GM23338 (cell line): ENCODE measurements around the gene TRIM73. TPM values are rescaled to one million over a fixed set of nuclear protein-coding genes. Genes with fewer than 3 reads are reported as not detected.
"Not testable (repeated sequence)": the region's sequence is repeated elsewhere in the genome, so short reads cannot be mapped to it uniquely, and the experiment has no call there.

Source experiments
- ATAC-seq: fragments of 200-7000 bp; cut with Tn5 transposase; 3 replicates; pipeline ENCODE4 v1.9.1; 2020
- DNase-seq: peaks from one replicate; pipeline ENCODE4 v3.0.0-alpha.2; 2015; ENCODE audit warnings: low spot score
- H2AFZ ChIP-seq: fragments of 200-600 bp; sonication (generic); 2 replicates; pipeline ENCODE4 v1.8.0; 2016; ENCODE audit warnings: antibody characterized with exemption, mild to moderate bottlenecking, moderate library complexity
- H3F3A ChIP-seq: fragments of 200-600 bp; sonication (generic); replicated peaks from 2 replicates; pipeline ENCODE4 v1.8.0; 2017; ENCODE audit warnings: antibody characterized with exemption, mixed run types, low read depth
- H3K27ac ChIP-seq: fragments of 200-600 bp; sonication (generic); 2 replicates; pipeline ENCODE4 v1.6.1; 2016; ENCODE audit warnings: low read depth
- H3K27me3 ChIP-seq: fragments of 200-600 bp; sonication (generic); 2 replicates; pipeline ENCODE4 v1.8.0; 2016; ENCODE audit warnings: mild to moderate bottlenecking, mixed run types, moderate library complexity; ENCODE audit not compliant: insufficient read depth
- H3K36me3 ChIP-seq: fragments of 200-600 bp; sonication (generic); 2 replicates; pipeline ENCODE4 v1.8.0; 2016; ENCODE audit warnings: mild to moderate bottlenecking; ENCODE audit not compliant: insufficient read depth
- H3K4me1 ChIP-seq: fragments of 200-600 bp; sonication (generic); 2 replicates; pipeline ENCODE4 v1.8.0; 2016; ENCODE audit warnings: mild to moderate bottlenecking, moderate library complexity; ENCODE audit not compliant: insufficient read depth
- H3K4me2 ChIP-seq: fragments of 200-600 bp; sonication (generic); 2 replicates; pipeline ENCODE4 v1.7.1; 2017; ENCODE audit warnings: mixed run types
- H3K4me3 ChIP-seq: fragments of 200-600 bp; sonication (generic); 2 replicates; pipeline ENCODE4 v1.6.1; 2016; ENCODE audit warnings: mixed run types
- H3K79me2 ChIP-seq: fragments of 200-600 bp; sonication (generic); replicated peaks from 2 replicates; pipeline ENCODE4 v1.8.0; 2017; ENCODE audit warnings: mild to moderate bottlenecking; ENCODE audit not compliant: insufficient read depth
- H3K9me2 ChIP-seq: fragments of 200-600 bp; sonication (generic); 2 replicates; pipeline ENCODE4 v1.8.0; 2017; ENCODE audit not compliant: insufficient read depth
- H4K20me1 ChIP-seq: fragments of 200-600 bp; sonication (generic); replicated peaks from 2 replicates; pipeline ENCODE4 v1.8.0; 2017; ENCODE audit warnings: mild to moderate bottlenecking; ENCODE audit not compliant: insufficient read depth
- H3K27ac Mint-ChIP-seq: 2 replicates; pipeline ENCODE4 v1.8.0; 2020; ENCODE audit warnings: inconsistent platforms, mild to moderate bottlenecking, moderate library complexity, mixed read lengths
- H3K27me3 Mint-ChIP-seq: 3 replicates; pipeline ENCODE4 v1.8.0; 2022; ENCODE audit warnings: low read depth, mild to moderate bottlenecking, moderate library complexity, mixed read lengths, inconsistent platforms; ENCODE audit not compliant: insufficient read depth, poor library complexity
- H3K36me3 Mint-ChIP-seq: 3 replicates; pipeline ENCODE4 v1.8.0; 2021; ENCODE audit warnings: low read depth, mild to moderate bottlenecking, inconsistent platforms, moderate library complexity, mixed read lengths
- H3K4me1 Mint-ChIP-seq: 3 replicates; pipeline ENCODE4 v1.8.0; 2020; ENCODE audit warnings: mild to moderate bottlenecking, inconsistent platforms, mixed read lengths
- H3K4me3 Mint-ChIP-seq: 3 replicates; pipeline ENCODE4 v1.8.0; 2021; ENCODE audit warnings: moderate library complexity, mild to moderate bottlenecking, inconsistent platforms, mixed read lengths
- H3K9me3 Mint-ChIP-seq: 3 replicates; pipeline ENCODE4 v1.8.0; 2020; ENCODE audit warnings: moderate library complexity, mild to moderate bottlenecking, inconsistent platforms, mixed read lengths
- polyA plus RNA-seq: library from polyadenylated mRNA; unstranded; fragments of >200 nt; fragmentation: Nextera tagmentation; extraction: Ambion mirVana; gene quantifications from 2 replicates; pipeline ENCODE4 v1.2.1, GENCODE V29; 2016
- total RNA-seq: library from RNA; depleted of rRNA; stranded (reverse); fragments of >200 nt; shearing (Covaris generic); gene quantifications from 2 replicates; pipeline ENCODE4 v1.2.3, GENCODE V29; 2014
- TF ChIP-seq, protein P1 (sequence below), 2 experiments: fragments of 200-600 bp in 1 of 2; sonication (generic) in 1 of 2; conservative IDR thresholded peaks; 2 replicates each; pipeline versions ENCODE4 v1.5.1 to v1.6.1; 2016 to 2017; ENCODE audit warnings: antibody characterized with exemption in 2 of 2, low read depth in 2 of 2, mild to moderate bottlenecking in 2 of 2, moderate library complexity in 1 of 2

TRIM73 gene
- total and polyA plus RNA-seq, 2 experiments from 2014 or later, result 0.31 to 1.2 TPM

DNA sequence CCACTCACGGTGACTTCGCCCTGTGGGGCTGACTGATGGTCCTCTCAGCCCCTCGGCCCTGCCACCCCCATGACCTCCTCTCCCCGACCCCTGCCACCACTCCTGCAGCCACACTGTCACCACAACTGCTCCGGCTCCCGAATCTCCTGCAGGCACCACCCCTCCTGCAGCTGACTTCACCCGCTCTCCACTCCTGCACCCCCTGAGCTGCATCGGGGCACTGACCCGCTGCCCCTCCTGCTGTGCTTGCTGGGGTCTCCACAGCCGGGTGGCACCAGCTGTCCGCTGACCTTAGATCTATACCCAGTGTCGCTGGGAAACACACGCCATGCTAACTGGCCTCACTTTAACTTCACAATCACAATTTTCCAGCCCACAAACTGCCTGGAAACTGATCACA, 24.7 kb downstream of the TRIM73 start:
- H3K27me3 Mint-ChIP-seq, H3K79me2 ChIP-seq, H3K9me3 Mint-ChIP-seq, H3K4me3 ChIP-seq, H3F3A ChIP-seq, H3K4me2 ChIP-seq, H3K27me3 ChIP-seq, H3K4me3 Mint-ChIP-seq, H2AFZ ChIP-seq, H3K27ac ChIP-seq, H3K9me2 ChIP-seq, H4K20me1 ChIP-seq, H3K4me1 Mint-ChIP-seq, H3K4me1 ChIP-seq, H3K36me3 ChIP-seq, DNase-seq, H3K27ac Mint-ChIP-seq, ATAC-seq: not testable (repeated sequence)
- H3K36me3 Mint-ChIP-seq, result peaks cover 39% of the 10 kb centered on the region

- not testable (repeated sequence) for DNase-seq
These were observed 26.6 kb downstream of the TRIM73 start for GRCh38 chr7:75421798-75422710.

GRCh38 chr7:75423481-75423880, 28.1 kb downstream of the TRIM73 start:
- peaks cover 30% of the 10 kb centered on the region for H3K36me3 Mint-ChIP-seq
- not testable (repeated sequence) for H3F3A ChIP-seq, H3K27me3 ChIP-seq, H3K27me3 Mint-ChIP-seq, H3K27ac Mint-ChIP-seq, H3K4me1 Mint-ChIP-seq, H3K4me1 ChIP-seq, H3K79me2 ChIP-seq, ATAC-seq, H3K27ac ChIP-seq, H3K4me2 ChIP-seq, H3K36me3 ChIP-seq, DNase-seq, H3K9me2 ChIP-seq, H4K20me1 ChIP-seq, H3K9me3 Mint-ChIP-seq, H3K4me3 Mint-ChIP-seq, H2AFZ ChIP-seq, H3K4me3 ChIP-seq

More at GRCh38 chr7:75421798-75422710, 26.6 kb downstream of the TRIM73 start:
- H3K27me3 Mint-ChIP-seq, H3F3A ChIP-seq, H3K4me1 ChIP-seq, H3K36me3 ChIP-seq, H3K27ac ChIP-seq, H3K9me2 ChIP-seq, H3K27me3 ChIP-seq, H3K9me3 Mint-ChIP-seq, H4K20me1 ChIP-seq, H3K4me2 ChIP-seq, H3K27ac Mint-ChIP-seq, H2AFZ ChIP-seq, H3K4me3 ChIP-seq, H3K79me2 ChIP-seq, ATAC-seq, H3K4me3 Mint-ChIP-seq, H3K4me1 Mint-ChIP-seq: not testable (repeated sequence)
- H3K36me3 Mint-ChIP-seq, result peaks cover 28% of the 10 kb centered on the region

- H3K27ac ChIP-seq, H3K4me3 Mint-ChIP-seq, H3K9me2 ChIP-seq, ATAC-seq, H3K27me3 Mint-ChIP-seq, H2AFZ ChIP-seq, H3K9me3 Mint-ChIP-seq, H3K4me1 Mint-ChIP-seq, H3K27ac Mint-ChIP-seq, H3K79me2 ChIP-seq, H3K4me3 ChIP-seq, H3F3A ChIP-seq, H3K4me1 ChIP-seq, H4K20me1 ChIP-seq, H3K27me3 ChIP-seq, H3K4me2 ChIP-seq: not testable (repeated sequence)
- peaks cover 63% of the 10 kb centered on the region for H3K36me3 Mint-ChIP-seq
- peak; percentile 14 for DNase-seq
- H3K36me3 ChIP-seq, result peaks cover 24% of the 10 kb centered on the region
- TF ChIP-seq, protein P1, sequence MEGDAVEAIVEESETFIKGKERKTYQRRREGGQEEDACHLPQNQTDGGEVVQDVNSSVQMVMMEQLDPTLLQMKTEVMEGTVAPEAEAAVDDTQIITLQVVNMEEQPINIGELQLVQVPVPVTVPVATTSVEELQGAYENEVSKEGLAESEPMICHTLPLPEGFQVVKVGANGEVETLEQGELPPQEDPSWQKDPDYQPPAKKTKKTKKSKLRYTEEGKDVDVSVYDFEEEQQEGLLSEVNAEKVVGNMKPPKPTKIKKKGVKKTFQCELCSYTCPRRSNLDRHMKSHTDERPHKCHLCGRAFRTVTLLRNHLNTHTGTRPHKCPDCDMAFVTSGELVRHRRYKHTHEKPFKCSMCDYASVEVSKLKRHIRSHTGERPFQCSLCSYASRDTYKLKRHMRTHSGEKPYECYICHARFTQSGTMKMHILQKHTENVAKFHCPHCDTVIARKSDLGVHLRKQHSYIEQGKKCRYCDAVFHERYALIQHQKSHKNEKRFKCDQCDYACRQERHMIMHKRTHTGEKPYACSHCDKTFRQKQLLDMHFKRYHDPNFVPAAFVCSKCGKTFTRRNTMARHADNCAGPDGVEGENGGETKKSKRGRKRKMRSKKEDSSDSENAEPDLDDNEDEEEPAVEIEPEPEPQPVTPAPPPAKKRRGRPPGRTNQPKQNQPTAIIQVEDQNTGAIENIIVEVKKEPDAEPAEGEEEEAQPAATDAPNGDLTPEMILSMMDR (conservative IDR thresholded peaks at IDR 0.05; ENCODE audit: low read depth in 2 of 2), result peak in 1 of 2 experiments; percentile 20; a peak in 1 of 4 replicates
These were observed 43.6 kb downstream of the TRIM73 start for GRCh38 chr7:75439000-75439399.

GRCh38 chr7:75442101-75442464, 46.7 kb downstream of the TRIM73 start:
- not testable (repeated sequence) for H3K79me2 ChIP-seq, H3F3A ChIP-seq, H3K4me1 Mint-ChIP-seq, H3K27me3 ChIP-seq, DNase-seq, H3K4me1 ChIP-seq, H3K9me2 ChIP-seq, H2AFZ ChIP-seq, H4K20me1 ChIP-seq, H3K27me3 Mint-ChIP-seq, H3K9me3 Mint-ChIP-seq, H3K27ac ChIP-seq
- H3K4me3 Mint-ChIP-seq, result peak overlapping the region; percentile 90
- H3K36me3 Mint-ChIP-seq, result peaks cover 36% of the 10 kb centered on the region
- H3K27ac Mint-ChIP-seq, result peak overlapping the region; percentile 83; the same call in 1 of the 2 replicates
- ATAC-seq, result peak; percentile 71
- peak overlapping the region; percentile 75 for H3K4me2 ChIP-seq
- H3K4me3 ChIP-seq, result peak overlapping the region; percentile 77
- peaks cover 13% of the 10 kb centered on the region for H3K36me3 ChIP-seq
